GM18505 (cell line): Measurements from ENCODE around the gene MFSD12.
"Not testable (repeated sequence)": the region's sequence is repeated elsewhere in the genome, so short reads cannot be mapped to it uniquely, and the experiment has no call there.

Experiments used
- ATAC-seq: cut with Tn5 transposase; IDR thresholded peaks from one replicate; pipeline ENCODE4 v1.9.1; 2021; ENCODE audit not compliant: unreplicated experiment
- POLR2A ChIP-seq: IDR thresholded peaks from 4 replicates; pipeline ENCODE4 v1.6.1; 2011; ENCODE audit warnings: borderline replicate concordance; ENCODE audit not compliant: insufficient read depth, insufficient read length; ENCODE audit errors: extremely low read depth

MFSD12 gene

GRCh38 chr19:3513229-3514140, 43.9 kb downstream of the MFSD12 start:
- no peak for TF ChIP-seq POLR2A
- no peak for ATAC-seq

- TF ChIP-seq POLR2A = no peak
- ATAC-seq = no peak
Observed at GRCh38 chr19:3512562-3513228, 44.7 kb downstream of the MFSD12 start.

- ATAC-seq = no peak
- no peak for TF ChIP-seq POLR2A
Observed at GRCh38 chr19:3511506-3512251, 45.7 kb downstream of the MFSD12 start.

GRCh38 chr19:3510727-3511126, 46.7 kb downstream of the MFSD12 start:
- ATAC-seq = no peak
- no peak for TF ChIP-seq POLR2A

- no peak for ATAC-seq
- TF ChIP-seq POLR2A = no peak
Observed at GRCh38 chr19:3509566-3509989, 47.8 kb downstream of the MFSD12 start.

- TF ChIP-seq POLR2A = no peak
- no peak for ATAC-seq
Observed at GRCh38 chr19:3508771-3509535, 48.4 kb downstream of the MFSD12 start.

GRCh38 chr19:3508121-3508661, 49.2 kb downstream of the MFSD12 start:
- ATAC-seq = not testable (repeated sequence)

- no peak for ATAC-seq
- TF ChIP-seq POLR2A = no peak
Observed at GRCh38 chr19:3507371-3508120, 49.8 kb downstream of the MFSD12 start.

- peak; percentile 12 for ATAC-seq
- TF ChIP-seq POLR2A = no peak
Observed at GRCh38 chr19:3506384-3507340, 50.7 kb downstream of the MFSD12 start.

- peak; percentile 61 for TF ChIP-seq POLR2A
- peak; percentile 90 for ATAC-seq
Observed at GRCh38 chr19:3505598-3506383, 51.6 kb downstream of the MFSD12 start, which contains the start of gene FZR1. TSS of gene FZR1 (plus strand) at chr19:3506311. CDS start at chr19:3522990, 16,679 bp downstream.

- ATAC-seq = no peak
- TF ChIP-seq POLR2A = no peak
Observed at GRCh38 chr19:3504735-3505134, 52.7 kb downstream of the MFSD12 start.
